PC-9 (cell line): ENCODE results near the gene CASP8.

Source experiments
- EZH2 ChIP-seq: fragments of 200-600 bp; sonication (generic); IDR thresholded peaks from 2 replicates; pipeline ENCODE4 v1.8.0; 2017; ENCODE audit warnings: antibody characterized with exemption, low read depth
- TF ChIP-seq, protein P1 (sequence below): fragments of 200-600 bp; sonication (generic); conservative IDR thresholded peaks from 2 replicates; pipeline ENCODE4 v1.6.1; 2017; ENCODE audit warnings: mixed run types, antibody characterized with exemption, mild to moderate bottlenecking, moderate library complexity

DNA sequence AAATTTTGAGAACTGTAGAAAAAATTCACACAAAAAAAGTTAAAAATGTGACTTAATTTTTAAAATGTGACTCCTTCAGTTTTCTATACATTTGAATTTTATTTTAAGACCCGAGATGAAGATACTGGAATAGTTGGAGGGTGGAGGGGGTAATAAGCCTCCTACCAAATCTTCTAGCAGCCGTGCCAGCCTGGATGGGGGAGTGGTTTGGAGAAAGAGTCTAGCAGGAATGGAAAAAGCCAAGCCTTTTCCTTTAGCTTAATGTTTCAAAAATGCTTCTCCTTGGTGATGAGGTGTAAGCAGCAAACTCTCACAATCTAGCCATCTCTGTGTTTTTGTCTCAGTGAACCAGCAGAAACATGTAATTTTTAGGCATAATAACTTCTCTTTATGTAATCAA, 14.7 kb downstream of the CASP8 start:
- no peak for TF ChIP-seq EZH2
- TF ChIP-seq, protein P1, sequence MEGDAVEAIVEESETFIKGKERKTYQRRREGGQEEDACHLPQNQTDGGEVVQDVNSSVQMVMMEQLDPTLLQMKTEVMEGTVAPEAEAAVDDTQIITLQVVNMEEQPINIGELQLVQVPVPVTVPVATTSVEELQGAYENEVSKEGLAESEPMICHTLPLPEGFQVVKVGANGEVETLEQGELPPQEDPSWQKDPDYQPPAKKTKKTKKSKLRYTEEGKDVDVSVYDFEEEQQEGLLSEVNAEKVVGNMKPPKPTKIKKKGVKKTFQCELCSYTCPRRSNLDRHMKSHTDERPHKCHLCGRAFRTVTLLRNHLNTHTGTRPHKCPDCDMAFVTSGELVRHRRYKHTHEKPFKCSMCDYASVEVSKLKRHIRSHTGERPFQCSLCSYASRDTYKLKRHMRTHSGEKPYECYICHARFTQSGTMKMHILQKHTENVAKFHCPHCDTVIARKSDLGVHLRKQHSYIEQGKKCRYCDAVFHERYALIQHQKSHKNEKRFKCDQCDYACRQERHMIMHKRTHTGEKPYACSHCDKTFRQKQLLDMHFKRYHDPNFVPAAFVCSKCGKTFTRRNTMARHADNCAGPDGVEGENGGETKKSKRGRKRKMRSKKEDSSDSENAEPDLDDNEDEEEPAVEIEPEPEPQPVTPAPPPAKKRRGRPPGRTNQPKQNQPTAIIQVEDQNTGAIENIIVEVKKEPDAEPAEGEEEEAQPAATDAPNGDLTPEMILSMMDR: no peak
